Astrocyte (in vitro differentiated cells and primary cell): ENCODE results near the gene ZC3H12D.

Experiments used
- EZH2 ChIP-seq: IDR thresholded peaks from 2 replicates; pipeline ENCODE4 v1.6.1; 2012; ENCODE audit warnings: mild to moderate bottlenecking, low read length, inconsistent platforms; ENCODE audit not compliant: insufficient read depth
- TF ChIP-seq, protein P1 (sequence below): IDR thresholded peaks from 2 replicates; pipeline ENCODE4 v1.5.1; 2011; ENCODE audit warnings: low read depth, mild to moderate bottlenecking, inconsistent platforms, low read length, moderate library complexity; ENCODE audit not compliant: insufficient read depth

DNA sequence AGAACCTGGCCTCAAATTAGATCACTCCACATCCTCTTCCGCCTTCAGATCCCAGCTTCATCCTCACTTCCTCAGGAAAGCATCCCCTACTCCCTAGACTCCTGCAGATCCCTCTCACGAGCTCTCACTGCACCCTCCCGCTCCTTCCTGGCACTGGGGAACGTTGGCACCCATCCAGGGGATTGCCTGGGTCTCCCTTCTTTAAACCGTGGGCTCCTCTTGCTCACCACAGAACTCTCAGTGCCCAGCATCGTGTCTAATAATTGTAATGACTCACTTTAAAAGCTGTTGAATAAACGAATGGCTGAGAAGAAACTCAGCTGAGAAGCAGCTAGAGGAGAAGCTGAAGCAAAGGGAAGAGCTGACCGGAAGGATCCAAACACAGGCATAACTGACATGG lies 20.4 kb downstream of the ZC3H12D start:
- TF ChIP-seq, protein P1, sequence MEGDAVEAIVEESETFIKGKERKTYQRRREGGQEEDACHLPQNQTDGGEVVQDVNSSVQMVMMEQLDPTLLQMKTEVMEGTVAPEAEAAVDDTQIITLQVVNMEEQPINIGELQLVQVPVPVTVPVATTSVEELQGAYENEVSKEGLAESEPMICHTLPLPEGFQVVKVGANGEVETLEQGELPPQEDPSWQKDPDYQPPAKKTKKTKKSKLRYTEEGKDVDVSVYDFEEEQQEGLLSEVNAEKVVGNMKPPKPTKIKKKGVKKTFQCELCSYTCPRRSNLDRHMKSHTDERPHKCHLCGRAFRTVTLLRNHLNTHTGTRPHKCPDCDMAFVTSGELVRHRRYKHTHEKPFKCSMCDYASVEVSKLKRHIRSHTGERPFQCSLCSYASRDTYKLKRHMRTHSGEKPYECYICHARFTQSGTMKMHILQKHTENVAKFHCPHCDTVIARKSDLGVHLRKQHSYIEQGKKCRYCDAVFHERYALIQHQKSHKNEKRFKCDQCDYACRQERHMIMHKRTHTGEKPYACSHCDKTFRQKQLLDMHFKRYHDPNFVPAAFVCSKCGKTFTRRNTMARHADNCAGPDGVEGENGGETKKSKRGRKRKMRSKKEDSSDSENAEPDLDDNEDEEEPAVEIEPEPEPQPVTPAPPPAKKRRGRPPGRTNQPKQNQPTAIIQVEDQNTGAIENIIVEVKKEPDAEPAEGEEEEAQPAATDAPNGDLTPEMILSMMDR, result no peak
- TF ChIP-seq EZH2, result no peak
